Measurements from ENCODE around the gene QSOX2.

QSOX2 gene

GRCh38 chr9:136287960-136288753 lies 42.5 kb upstream of the QSOX2 start:
- H3F3A ChIP-seq (ENCODE audit: low read depth), result no peaks in the 10 kb centered on the region
- no peaks in the 10 kb centered on the region for H4K20me1 ChIP-seq (ENCODE audit: insufficient read depth, low read length, poor library complexity, severe bottlenecking)
- TF ChIP-seq, protein P1, sequence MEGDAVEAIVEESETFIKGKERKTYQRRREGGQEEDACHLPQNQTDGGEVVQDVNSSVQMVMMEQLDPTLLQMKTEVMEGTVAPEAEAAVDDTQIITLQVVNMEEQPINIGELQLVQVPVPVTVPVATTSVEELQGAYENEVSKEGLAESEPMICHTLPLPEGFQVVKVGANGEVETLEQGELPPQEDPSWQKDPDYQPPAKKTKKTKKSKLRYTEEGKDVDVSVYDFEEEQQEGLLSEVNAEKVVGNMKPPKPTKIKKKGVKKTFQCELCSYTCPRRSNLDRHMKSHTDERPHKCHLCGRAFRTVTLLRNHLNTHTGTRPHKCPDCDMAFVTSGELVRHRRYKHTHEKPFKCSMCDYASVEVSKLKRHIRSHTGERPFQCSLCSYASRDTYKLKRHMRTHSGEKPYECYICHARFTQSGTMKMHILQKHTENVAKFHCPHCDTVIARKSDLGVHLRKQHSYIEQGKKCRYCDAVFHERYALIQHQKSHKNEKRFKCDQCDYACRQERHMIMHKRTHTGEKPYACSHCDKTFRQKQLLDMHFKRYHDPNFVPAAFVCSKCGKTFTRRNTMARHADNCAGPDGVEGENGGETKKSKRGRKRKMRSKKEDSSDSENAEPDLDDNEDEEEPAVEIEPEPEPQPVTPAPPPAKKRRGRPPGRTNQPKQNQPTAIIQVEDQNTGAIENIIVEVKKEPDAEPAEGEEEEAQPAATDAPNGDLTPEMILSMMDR (conservative IDR thresholded peaks at IDR 0.05; ENCODE audit: low read length), result no peak
- no peak for TF ChIP-seq EZH2phosphoT487 (IDR thresholded peaks at IDR 0.05; ENCODE audit: borderline replicate concordance)

DNA sequence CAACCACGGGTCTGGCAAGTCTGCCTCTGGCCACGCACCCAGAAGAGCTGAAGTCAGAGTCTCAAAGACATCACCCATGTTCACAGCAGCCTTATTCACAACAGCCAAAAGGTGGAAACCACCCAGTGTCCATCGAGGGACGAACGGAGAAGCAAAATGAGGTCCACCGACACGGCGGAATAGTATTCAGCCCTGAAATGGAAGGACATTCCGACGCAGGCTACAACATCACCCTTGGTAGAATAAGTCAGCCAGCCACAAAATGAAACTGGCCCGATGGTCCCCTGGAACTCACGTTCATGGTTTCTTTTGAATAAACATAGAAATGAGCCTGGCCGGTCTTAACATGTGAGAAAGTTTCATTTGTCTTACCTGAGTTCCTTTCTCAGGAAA lies 41.4 kb upstream of the QSOX2 start:
- Histone ChIP-seq H3K4me2 (ENCODE audit: low read depth, low read length, poor library complexity, severe bottlenecking) (no peak overlapping the region), H2AFZ (ENCODE audit: low read length) (no peak overlapping the region), H3K9me2 (replicated peaks; ENCODE audit: low read depth, low read length) (no peaks in the 10 kb centered on the region), H3K79me2 (ENCODE audit: insufficient read depth, low read length) (no peaks in the 10 kb centered on the region), H3K9me3 (ENCODE audit: insufficient read depth, low read depth, low read length) (no peaks in the 10 kb centered on the region), H3K27me3 (ENCODE audit: insufficient read depth, low read length, poor library complexity, severe bottlenecking) (no peaks in the 10 kb centered on the region), H3K36me3 (ENCODE audit: insufficient read depth, low read length) (no peaks in the 10 kb centered on the region), H3K9ac (ENCODE audit: low read depth, low read length, poor library complexity, severe bottlenecking) (no peak overlapping the region), H4K20me1 (ENCODE audit: insufficient read depth, low read length, poor library complexity, severe bottlenecking) (no peaks in the 10 kb centered on the region), H3K4me3 (ENCODE audit: low read length, poor library complexity, severe bottlenecking) (no peak overlapping the region), H3K4me1 (ENCODE audit: insufficient read depth, low read length, poor library complexity, severe bottlenecking) (peaks cover 4% of the 10 kb centered on the region), H3F3A (ENCODE audit: low read depth) (no peaks in the 10 kb centered on the region)
- TF ChIP-seq, protein P1 (conservative IDR thresholded peaks at IDR 0.05; ENCODE audit: low read length), result no peak
- no peak for TF ChIP-seq EZH2phosphoT487 (IDR thresholded peaks at IDR 0.05; ENCODE audit: borderline replicate concordance)

More at GRCh38 chr9:136287960-136288753, 42.5 kb upstream of the QSOX2 start:
- no peaks in the 10 kb centered on the region for H3K9me3 ChIP-seq (ENCODE audit: insufficient read depth, low read depth, low read length)
- H3K79me2 ChIP-seq (ENCODE audit: insufficient read depth, low read length), result no peaks in the 10 kb centered on the region
- H3K4me1 ChIP-seq (ENCODE audit: insufficient read depth, low read length, poor library complexity, severe bottlenecking), result peaks cover 4% of the 10 kb centered on the region
- H3K9me2 ChIP-seq (replicated peaks; ENCODE audit: low read depth, low read length), result no peaks in the 10 kb centered on the region
- H3K36me3 ChIP-seq (ENCODE audit: insufficient read depth, low read length), result no peaks in the 10 kb centered on the region
- H3K27me3 ChIP-seq (ENCODE audit: insufficient read depth, low read length, poor library complexity, severe bottlenecking), result no peaks in the 10 kb centered on the region
- no peak overlapping the region for H3K4me2 ChIP-seq (ENCODE audit: low read depth, low read length, poor library complexity, severe bottlenecking)
- no peak overlapping the region for H3K9ac ChIP-seq (ENCODE audit: low read depth, low read length, poor library complexity, severe bottlenecking)
- H3K4me3 ChIP-seq (ENCODE audit: low read length, poor library complexity, severe bottlenecking), result no peak overlapping the region
- H2AFZ ChIP-seq (ENCODE audit: low read length), result no peak overlapping the region

DNA sequence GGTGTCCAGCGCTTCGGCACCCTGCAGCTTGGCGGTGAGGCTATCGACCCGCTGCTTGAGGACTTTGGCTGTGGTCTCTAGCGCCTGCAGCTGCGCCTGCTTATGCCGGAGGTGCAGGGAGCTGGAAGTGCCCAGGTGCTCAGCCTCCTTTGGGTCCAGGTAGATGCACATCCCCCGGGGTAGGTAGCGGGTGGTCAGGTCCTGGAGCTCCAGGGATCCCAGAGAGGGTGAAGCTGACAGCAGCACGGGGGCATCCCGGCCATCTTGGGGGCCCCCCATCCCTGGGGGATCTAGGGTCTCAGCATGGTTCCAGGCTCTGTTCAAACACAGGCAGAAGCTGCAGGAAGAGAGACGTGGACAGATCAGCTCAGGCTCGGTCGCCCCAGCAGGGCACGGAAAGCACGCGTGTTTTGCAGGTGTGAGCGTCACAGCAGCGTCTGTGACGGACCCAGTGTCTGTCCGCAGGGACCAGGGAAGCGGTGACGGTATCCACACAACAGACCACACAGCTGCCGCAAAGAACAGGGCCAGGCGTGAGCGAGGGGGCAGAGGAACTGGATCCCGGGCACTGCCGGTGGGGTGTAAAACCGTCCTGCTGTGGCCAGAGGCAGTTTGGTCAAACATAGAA lies 40.9 kb upstream of the QSOX2 start:
- no peaks in the 10 kb centered on the region for H3K79me2 ChIP-seq (ENCODE audit: insufficient read depth, low read length)
- no peaks in the 10 kb centered on the region for H3K9me3 ChIP-seq (ENCODE audit: insufficient read depth, low read depth, low read length)
- no peak overlapping the region for H3K4me3 ChIP-seq (ENCODE audit: low read length, poor library complexity, severe bottlenecking)
- no peak overlapping the region for H2AFZ ChIP-seq (ENCODE audit: low read length)
- H3K9ac ChIP-seq (ENCODE audit: low read depth, low read length, poor library complexity, severe bottlenecking), result no peak overlapping the region
- H3K4me2 ChIP-seq (ENCODE audit: low read depth, low read length, poor library complexity, severe bottlenecking), result no peak overlapping the region
- no peaks in the 10 kb centered on the region for H3K27me3 ChIP-seq (ENCODE audit: insufficient read depth, low read length, poor library complexity, severe bottlenecking)
- peaks cover 4% of the 10 kb centered on the region for H3K4me1 ChIP-seq (ENCODE audit: insufficient read depth, low read length, poor library complexity, severe bottlenecking)
- no peak for TF ChIP-seq EZH2phosphoT487 (IDR thresholded peaks at IDR 0.05; ENCODE audit: borderline replicate concordance)
- TF ChIP-seq, protein P1 (conservative IDR thresholded peaks at IDR 0.05; ENCODE audit: low read length), result no peak
- H3F3A ChIP-seq (ENCODE audit: low read depth), result no peaks in the 10 kb centered on the region
- no peaks in the 10 kb centered on the region for H3K9me2 ChIP-seq (replicated peaks; ENCODE audit: low read depth, low read length)
- no peaks in the 10 kb centered on the region for H3K36me3 ChIP-seq (ENCODE audit: insufficient read depth, low read length)
- H4K20me1 ChIP-seq (ENCODE audit: insufficient read depth, low read length, poor library complexity, severe bottlenecking), result no peaks in the 10 kb centered on the region

All from Loucy (cell line).